Heart left ventricle (tissue), 16 donors: ENCODE data around the gene VWDE. TPM values are rescaled to one million over a fixed set of nuclear protein-coding genes. Genes with fewer than 3 reads are reported as not detected.

ENCODE experiments used
- ATAC-seq, 4 donors: fragments of 200-7000 bp; cut with Tn5 transposase; one replicate each; pipeline ENCODE4 v1.9.1; 2020 to 2022; ENCODE audit warnings: moderate library complexity in 4 of 4, mild to moderate bottlenecking in 3 of 4, moderate number of reproducible peaks in 1 of 4
- DNase-seq, 5 donors: peaks; one replicate each; pipeline ENCODE4 v3.0.0-alpha.2; 2020
- H3K27ac ChIP-seq, 12 donors: fragments of 200-600 bp; sonication (generic) in 4 of 12; one replicate each; pipeline versions ENCODE4 v1.5.0 to v1.8.0; 2016 to 2022; ENCODE audit warnings: mild to moderate bottlenecking in 2 of 12
- H3K27me3 ChIP-seq, 9 donors: fragments of 200-600 bp; sonication (generic) in 2 of 9; one replicate each; pipeline versions ENCODE4 v1.5.1 to v1.8.0; 2016 to 2022; ENCODE audit warnings: mild to moderate bottlenecking in 3 of 9
- H3K36me3 ChIP-seq, 9 donors: fragments of 200-600 bp; sonication (generic) in 2 of 9; one replicate each; pipeline versions ENCODE4 v1.5.0 to v1.8.0; 2018 to 2022; ENCODE audit warnings: mild to moderate bottlenecking in 2 of 9
- H3K4me1 ChIP-seq, 12 donors: fragments of 200-600 bp; sonication (generic) in 4 of 12; one replicate each; pipeline versions ENCODE4 v1.5.0 to v1.8.0; 2016 to 2022; ENCODE audit warnings: mild to moderate bottlenecking in 3 of 12
- H3K4me3 ChIP-seq, 12 donors: fragments of 200-600 bp; sonication (generic) in 4 of 12; one replicate each; pipeline versions ENCODE4 v1.5.0 to v1.8.0; 2017 to 2022; ENCODE audit warnings: mild to moderate bottlenecking in 9 of 12, moderate library complexity in 4 of 12
- H3K9me3 ChIP-seq, 12 donors: fragments of 200-600 bp; sonication (generic) in 4 of 12; one replicate each; pipeline versions ENCODE4 v1.5.0 to v1.8.0; 2016 to 2022; ENCODE audit warnings: mild to moderate bottlenecking in 1 of 12
- POLR2A ChIP-seq, 2 donors: fragments of 450-650 bp; IDR thresholded peaks; one replicate each; pipeline ENCODE4 v1.6.1; 2017; ENCODE audit warnings: antibody characterized with exemption in 2 of 2, mild to moderate bottlenecking in 2 of 2, moderate library complexity in 2 of 2
- WGBS, 4 donors: extraction: QIAGEN DNeasy Blood & Tissue Kit in 2 of 4; methylation state at CpG; one replicate each; pipeline versions ENCODE4 v1.1.5 to v1.1.7; 2013 to 2018; 5-methylcytosine and 5-hydroxymethylcytosine counted together
- intact Hi-C, 10 donors: fragments of 100-400 bp; cut with DNase I; formaldehyde crosslinking; loops; one replicate each; pipeline versions ENCODE4 v1.11.1 to v1.14.2; 2022
- polyA plus RNA-seq, 2 donors: library from polyadenylated mRNA; stranded (reverse); fragments of 200-250 nt; gene quantifications; one replicate each; pipeline ENCODE4 v1.2.3, GENCODE V29; 2013
- total RNA-seq, 9 donors: library from RNA; depleted of rRNA in 2 of 9; stranded (reverse); fragments of >200 nt in 2 of 9; fragmentation: NEBNext Ultra II Directional in 3 of 9; extraction: Animal tissue kit (Norgen Biotek cat#: 25700) in 3 of 9; gene quantifications; one replicate each; pipeline versions ENCODE4 v1.1.0 to v1.2.4, GENCODE V29; 2016 to 2023
- TF ChIP-seq, protein P1 (sequence below), 12 donors: fragments of 200-600 bp; sonication (generic) in 4 of 12; IDR thresholded peaks; one replicate each; pipeline versions ENCODE4 v1.5.0 to v1.8.0; 2018 to 2022; ENCODE audit warnings: antibody characterized with exemption in 12 of 12, mild to moderate bottlenecking in 5 of 12
- donor health status: ischemic (EF 13 %, LVEDD 7.1; RV severe dilation, severe dysfunction).
- donor health status: healthy with polysubstance abuse.
- donor health status: DM: no; HTN: yes; CAD: no.
- donor health status: DM: no; HTN: no; CAD: no.
- donor health status: ischemic (EF 25% LVEDD 6.9; RV normal size, moderate dysfunction).
- donor health status: ischemic (EF 25% LVEDD 5.7; RV mildly dilated, moderate dysfunction).
- donor health status: healthy.
- donor health status: DM: yes; HTN: yes; CAD: no.
- donor health status: ischemic (EF 35%, LVEDD 5.7; RV mildly dilated, moderate dysfunction).
- donor health status: nonischemic (EF 11% LVEDD 7.7; RV severe dilation, severe dysfunction).
- donor health status: DM: yes; HTN: yes; CAD: no.
- donor health status: PGD.
- donor health status: ischemic (EF 29% LVEDD 5.4; RV normal size, mild dysfunction).
- donor health status: nonischemic (EF 23%, LVEDD 6.1; RV moderate dilation, normal function).

The VWDE gene
- total and polyA plus RNA-seq, 11 donors = 0.07 to 0.58 (median 0.27) TPM; not detected in 8

- H3K9me3 ChIP-seq = peaks cover 0 to 20% (median 0%) of the 10 kb centered on the region in 12 donors
- H3K27me3 ChIP-seq = no peaks in the 10 kb centered on the region
- H3K4me3 ChIP-seq = no peak overlapping the region
- ATAC-seq (no peak), DNase-seq (no peak)
- no peaks in the 10 kb centered on the region for H3K4me1 ChIP-seq
- TF ChIP-seq, protein P1, sequence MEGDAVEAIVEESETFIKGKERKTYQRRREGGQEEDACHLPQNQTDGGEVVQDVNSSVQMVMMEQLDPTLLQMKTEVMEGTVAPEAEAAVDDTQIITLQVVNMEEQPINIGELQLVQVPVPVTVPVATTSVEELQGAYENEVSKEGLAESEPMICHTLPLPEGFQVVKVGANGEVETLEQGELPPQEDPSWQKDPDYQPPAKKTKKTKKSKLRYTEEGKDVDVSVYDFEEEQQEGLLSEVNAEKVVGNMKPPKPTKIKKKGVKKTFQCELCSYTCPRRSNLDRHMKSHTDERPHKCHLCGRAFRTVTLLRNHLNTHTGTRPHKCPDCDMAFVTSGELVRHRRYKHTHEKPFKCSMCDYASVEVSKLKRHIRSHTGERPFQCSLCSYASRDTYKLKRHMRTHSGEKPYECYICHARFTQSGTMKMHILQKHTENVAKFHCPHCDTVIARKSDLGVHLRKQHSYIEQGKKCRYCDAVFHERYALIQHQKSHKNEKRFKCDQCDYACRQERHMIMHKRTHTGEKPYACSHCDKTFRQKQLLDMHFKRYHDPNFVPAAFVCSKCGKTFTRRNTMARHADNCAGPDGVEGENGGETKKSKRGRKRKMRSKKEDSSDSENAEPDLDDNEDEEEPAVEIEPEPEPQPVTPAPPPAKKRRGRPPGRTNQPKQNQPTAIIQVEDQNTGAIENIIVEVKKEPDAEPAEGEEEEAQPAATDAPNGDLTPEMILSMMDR (IDR thresholded peaks at IDR 0.05) = no peak
- TF ChIP-seq POLR2A (IDR thresholded peaks at IDR 0.05) = no peak
- intact Hi-C loops = no loop called here
- no peak overlapping the region for H3K27ac ChIP-seq
- H3K36me3 ChIP-seq = no peaks in the 10 kb centered on the region
- WGBS, 4 donors = 65 to 82% (median 73%) methylated on average over 1 of the region's 1 CpG
Measured at GRCh38 chr7:12281038-12281437, 122.6 kb downstream of the VWDE start.

Other genes starting within 250 kb of the VWDE start
- gene TMEM106B, start 192.6 kb downstream of the VWDE start, total RNA-seq = 10 to 100 TPM; 35.4 to 54.1 (median 49.0) TPM
- 10 to 100 TPM; 11.5 to 21.3 TPM for gene TMEM106B, start 192.6 kb downstream of the VWDE start, polyA plus RNA-seq
- 1 to 10 TPM in 2 of 9 donors, under 1 TPM in 3, not detected in 4; 0.12 to 1.7 (median 0.90) TPM for gene SCIN, start 166.9 kb upstream of the VWDE start, total RNA-seq
- gene SCIN, start 166.9 kb upstream of the VWDE start, polyA plus RNA-seq = under 1 TPM in 1 of 2 donors, not detected in 1; 0.01 TPM